Inflammatory macrophage treated with lipopolysaccharide for 4 hours (primary cell): ENCODE data around the gene SLC15A1.

Source experiments
- DNase-seq: peaks from one replicate; pipeline ENCODE4 v3.0.0-alpha.2; 2020

SLC15A1 gene

DNA sequence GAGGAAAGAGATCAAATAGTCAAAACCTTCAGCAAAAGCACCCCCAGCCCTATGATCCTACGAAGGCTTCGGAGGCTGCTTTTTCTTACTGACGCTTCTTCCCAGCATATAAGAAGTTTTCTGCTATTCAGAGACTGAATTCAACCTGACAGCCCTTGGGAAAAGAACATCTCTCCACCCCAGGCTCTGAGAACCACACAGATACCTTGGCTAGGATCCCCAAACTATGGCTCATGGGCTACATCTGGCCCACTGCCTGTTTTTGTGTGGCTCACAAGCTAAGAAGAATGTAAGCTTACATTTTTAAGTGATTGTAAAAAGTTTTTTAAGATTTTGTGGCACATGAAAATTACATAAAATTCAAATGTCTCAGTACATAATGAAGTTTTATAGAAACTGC, 3.0 kb downstream of the SLC15A1 start:
- DNase-seq, result no peak

DNA sequence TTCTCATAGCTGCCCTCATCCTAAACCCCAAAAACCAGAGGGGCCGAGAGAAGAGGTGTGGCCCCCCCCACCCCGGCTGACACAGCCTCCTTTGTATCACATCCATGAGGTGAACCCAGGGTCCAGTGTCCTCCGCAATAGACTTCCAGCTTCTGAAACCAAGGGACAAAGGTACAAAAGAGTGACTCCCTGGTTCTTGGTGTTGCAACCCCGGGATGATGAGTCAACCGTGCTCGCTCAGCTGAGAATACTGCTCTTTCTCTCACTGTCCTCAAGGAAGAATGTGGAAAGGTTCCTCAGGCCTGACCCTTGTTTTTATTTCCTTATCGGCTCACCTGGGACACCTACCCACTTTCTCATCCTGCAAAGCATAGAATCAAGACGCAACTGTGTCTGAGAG, 5.5 kb downstream of the SLC15A1 start:
- DNase-seq, result no peak

DNA sequence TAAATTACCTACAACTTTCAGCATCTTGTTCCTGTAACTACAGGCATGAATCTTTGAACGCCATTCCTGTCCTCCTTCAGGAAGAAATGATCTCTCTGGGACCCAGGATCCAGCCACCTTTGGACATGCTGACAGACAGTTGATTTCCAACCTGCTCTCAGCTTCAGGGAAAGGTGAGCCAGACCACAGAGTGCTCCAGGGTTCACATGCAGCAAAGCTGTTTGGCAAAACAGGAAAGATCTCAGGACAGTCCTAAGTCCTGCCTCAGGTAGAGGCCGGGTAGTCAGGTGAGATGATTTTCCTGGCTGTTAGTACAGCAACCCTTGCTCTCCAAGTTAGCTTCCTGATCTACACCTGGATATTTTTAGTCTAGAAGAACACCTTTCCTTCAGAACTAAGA, 9.1 kb downstream of the SLC15A1 start:
- no peak for DNase-seq

DNA sequence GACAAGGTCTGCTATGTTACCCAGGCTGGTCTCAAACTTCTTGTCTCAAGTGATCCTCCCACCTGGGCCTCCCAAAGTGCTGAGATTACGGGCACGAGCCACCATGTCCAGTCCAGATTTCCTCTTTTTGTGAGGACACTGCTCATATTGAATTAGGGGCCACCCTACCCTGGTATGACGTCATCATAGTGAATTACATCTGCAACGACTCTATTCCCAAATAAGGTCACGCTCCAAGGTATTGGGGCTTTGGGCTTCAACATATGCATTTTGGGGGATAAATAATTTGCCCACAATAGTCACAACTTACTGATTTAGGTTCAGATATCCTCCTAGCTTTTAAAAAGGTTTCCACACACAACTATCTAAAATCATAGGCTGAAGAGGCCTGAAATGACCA, 9.5 kb downstream of the SLC15A1 start:
- no peak for DNase-seq

DNA sequence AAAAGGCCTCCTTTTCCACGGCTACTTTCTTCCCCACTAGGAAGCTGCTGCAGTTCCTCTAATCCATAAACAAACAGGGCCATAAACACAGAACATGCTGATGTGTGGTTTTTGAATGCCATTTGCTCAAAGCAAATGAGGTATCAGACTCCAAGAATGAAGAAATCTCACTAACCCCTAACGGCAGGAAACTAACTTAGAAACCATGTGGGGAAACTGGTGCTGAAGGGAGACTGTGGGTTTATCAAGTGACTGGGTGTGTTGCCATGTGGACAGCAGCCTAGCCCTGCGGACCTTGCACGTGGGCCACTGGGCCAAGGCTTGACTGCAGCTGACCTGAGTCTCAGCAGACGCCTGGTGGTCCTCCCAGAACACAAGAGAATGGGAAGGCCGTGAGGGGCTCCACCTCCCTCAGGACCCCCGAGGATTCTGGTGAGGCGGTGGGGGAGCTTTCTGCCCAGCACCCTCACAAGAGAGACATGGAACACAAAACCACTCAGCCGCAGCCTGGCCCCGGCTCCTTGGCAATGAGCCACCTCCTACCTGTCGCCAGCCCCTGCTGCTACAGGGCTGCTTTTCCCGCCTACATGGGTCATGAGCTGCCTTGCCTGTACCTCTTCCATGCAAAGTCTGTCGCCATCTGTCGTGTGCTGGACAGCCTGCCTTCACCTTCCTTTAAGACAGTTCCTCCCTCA, 10.6 kb downstream of the SLC15A1 start:
- no peak for DNase-seq

DNA sequence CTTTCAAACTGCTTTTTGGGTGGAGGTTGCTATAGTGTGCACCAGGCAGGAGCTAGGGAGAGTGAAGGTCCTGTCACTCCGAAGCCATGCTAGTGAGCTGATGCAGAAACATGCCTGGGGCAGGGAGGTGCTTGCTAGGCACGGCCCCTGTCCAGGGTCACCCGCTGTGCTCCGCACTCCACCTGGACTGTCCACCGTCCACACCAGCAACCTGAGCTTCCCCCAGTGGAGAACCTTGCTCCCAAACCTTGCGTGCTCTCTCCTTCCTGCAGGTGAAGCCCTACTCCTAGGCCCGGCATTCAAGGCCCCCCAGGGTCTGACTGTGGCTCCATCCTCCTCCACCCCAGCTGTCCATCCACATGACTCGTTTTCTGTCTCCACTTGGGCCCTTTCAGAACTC, 12.3 kb downstream of the SLC15A1 start:
- DNase-seq, result no peak

DNA sequence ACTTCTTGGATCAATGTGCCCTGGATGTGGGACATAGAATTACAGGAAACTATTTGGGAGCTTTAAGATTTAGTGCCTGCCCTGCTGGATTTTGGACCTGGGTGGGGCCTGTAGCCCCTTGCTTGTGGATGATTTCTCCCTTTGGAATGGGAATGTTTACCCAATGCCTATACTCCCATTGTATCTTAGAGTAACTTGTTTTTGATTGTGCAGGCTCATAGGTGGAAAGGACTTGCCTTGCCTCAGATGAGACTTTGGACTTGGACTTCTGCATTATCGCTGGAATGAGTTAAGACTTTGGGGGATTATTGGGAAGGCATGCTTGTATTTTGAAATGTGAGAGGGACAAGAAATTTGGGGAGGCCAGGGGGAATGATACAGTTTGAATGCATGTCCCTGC, 13.5 kb downstream of the SLC15A1 start:
- DNase-seq, result no peak

DNA sequence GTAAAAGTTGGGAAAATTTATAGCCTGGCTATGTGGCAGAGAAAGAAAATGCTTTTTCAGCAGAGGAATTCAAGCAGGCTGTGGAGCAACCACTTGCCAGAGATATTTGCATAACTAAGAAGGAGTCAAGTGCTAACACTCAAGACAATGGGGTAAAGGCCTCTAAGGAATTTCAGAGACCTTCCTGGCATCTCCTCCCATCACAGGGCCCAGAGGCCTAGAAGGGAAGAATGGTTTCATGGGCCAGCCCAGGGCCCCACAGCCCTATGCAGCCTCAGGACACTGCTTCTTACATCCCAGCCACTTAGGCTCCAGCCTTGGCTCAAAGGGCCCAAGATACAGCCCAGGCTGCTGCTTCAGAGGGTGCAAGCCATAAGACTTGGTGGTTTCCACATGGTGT, 14.3 kb downstream of the SLC15A1 start:
- DNase-seq, result no peak

DNA sequence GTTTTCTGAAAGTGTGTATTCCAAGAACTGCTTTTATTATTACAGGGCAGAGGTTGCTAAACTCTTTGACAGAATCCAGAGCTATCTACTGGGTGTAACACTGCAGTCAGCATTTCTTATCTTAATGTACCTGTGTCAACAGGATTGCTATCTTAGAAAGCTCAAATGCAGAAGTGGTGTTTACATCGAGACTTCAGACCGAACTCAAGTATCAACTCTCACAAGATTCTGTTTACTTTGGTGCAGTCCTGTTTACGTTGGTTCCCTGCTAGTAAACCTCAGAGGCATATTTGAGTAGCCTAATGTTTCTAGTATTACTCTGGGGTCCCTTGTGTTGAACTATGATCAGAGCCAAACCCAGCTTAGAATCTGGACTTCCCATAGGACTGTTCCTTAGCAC, 20.5 kb downstream of the SLC15A1 start:
- no peak for DNase-seq

DNA sequence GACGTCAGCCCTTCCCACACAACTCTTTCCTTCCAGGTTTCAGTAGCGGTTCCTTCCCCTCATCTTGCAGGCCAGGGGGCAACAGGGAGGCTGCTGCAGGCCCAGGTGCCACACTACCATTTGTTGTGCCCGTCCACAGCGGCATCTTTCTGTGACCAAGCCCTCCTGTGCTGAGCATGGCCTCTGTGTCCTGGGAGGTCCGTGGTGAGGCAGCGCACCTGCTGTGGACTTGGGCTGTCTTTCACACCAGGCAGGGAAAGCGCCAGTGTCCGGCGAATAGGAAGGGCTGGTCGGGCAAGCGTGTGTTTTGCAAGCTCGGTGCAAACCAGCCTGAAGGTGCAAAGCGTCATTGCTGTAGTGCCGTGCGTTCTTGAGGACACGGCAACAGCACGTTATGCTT, 21.4 kb downstream of the SLC15A1 start:
- DNase-seq, result no peak

DNA sequence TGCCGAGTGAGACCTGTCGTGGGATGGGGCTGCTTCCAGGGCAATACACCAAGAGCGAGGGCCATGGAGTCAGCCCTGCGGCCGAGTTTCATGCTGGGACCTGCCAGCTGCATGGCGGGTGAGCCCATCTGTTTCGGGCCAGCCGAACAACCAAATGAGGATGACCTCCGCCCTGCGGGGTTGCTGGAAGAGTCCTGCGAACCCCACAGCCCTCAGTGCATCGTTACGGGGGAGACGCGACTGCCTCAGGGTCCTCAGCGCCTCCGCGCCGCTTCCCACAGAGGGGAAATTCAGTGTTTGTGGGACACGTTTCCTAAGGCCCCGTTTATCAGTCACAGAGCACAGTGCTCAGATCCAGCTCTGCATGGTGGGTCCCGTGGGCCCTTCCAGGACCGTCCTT, 22.0 kb downstream of the SLC15A1 start:
- DNase-seq, result no peak

DNA sequence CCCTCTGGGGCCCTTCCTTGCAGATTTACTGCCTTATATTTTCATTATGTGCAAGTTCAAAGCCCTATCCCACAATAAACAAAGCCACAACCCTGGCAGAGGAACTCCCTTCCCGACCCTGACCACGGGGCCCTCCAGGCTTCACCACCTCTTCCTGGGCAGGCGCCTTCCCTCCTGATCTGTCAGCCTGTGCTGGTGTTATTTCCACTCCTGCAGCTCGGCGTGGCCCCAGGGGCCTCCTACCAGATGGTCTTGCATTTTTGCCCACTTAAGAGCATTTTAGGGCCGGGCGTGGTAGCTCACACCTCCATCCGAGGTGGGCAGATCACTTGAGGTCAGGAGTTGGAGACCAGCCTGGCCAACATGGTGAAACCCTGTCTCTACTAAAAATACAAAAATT, 22.8 kb downstream of the SLC15A1 start:
- DNase-seq, result no peak

DNA sequence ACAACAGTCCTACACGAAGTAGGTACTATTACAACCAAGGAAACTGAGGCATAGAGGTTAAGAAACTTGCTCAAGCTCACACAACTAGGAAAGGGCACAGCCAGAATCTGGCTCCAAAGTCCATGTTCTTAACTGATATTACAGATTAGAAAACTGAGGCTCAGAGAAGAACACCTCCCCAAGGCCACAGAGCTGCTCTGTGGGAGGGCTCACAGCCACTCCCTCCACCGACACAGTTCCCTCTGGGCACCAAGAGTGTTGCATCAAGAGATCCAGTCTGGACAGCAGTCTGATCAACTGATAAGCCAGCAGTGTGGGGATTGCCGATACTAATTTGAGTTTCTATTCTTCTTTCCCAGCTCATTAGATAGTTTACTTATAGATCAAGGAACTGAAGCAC, 29.5 kb downstream of the SLC15A1 start:
- DNase-seq, result peak; percentile 39

DNA sequence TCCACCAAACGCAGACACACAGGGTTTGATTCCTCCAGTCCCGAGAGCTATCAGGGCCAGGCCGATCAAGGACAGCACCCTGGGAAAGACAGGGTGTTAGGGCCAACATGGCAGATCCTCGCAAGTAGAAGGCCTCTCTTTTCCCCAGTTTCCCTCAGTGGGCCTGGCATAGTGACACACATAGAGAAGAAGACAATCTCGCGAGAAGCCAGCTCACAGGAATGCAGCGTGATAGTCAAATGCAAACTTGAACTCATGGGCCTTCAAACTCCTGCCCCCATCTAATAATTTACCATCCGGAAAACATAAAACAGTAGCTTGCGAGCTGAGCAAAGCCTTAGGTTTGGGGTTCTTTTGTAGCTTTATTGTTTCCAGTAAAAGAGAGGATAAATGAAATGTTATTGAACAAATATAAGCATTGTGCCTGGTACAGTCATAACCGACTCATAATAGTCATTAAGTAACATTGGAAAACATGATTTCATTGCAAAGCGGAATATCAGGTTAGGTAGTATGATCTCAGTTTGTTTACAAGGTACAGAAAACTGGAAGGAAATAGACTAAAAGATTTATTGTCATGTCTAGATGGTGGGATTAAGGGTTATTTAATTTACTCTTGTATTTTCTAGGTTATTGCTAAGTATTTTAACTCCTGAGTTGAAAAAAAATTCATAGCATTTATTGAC, 30.5 kb downstream of the SLC15A1 start:
- DNase-seq, result no peak

DNA sequence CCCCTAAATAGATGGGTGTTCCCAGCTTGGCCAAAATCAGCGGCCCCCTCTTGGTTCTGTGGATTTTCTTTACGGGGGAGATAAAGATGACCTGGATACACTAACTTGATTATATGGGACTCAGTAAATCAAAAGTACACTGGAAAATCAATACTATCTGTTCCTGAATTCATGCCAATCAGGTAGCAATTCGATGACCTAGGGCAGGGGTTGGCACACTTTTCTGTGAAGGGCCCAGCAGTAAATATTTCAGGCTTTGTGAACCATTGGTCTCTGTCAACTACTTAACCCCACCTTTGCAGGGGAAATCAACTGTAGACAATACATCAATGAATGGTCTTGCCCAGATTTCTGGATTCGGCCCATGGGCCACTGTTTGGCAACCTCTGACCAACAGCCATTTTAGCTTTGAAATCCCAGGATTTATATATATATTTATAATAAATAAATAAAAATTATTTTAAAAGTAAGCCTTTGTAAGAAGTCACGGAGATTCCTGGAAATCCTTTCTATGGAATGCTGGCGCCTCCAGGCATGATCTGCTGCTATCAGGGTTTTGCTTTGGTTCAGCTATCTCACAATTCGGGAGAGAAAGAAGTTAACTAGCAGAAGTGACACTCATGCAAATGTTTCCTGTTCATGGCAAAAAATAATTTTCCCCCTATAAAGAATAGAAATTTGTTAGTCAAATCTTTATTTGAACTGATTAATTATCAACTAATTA, 32.8 kb downstream of the SLC15A1 start:
- no peak for DNase-seq

DNA sequence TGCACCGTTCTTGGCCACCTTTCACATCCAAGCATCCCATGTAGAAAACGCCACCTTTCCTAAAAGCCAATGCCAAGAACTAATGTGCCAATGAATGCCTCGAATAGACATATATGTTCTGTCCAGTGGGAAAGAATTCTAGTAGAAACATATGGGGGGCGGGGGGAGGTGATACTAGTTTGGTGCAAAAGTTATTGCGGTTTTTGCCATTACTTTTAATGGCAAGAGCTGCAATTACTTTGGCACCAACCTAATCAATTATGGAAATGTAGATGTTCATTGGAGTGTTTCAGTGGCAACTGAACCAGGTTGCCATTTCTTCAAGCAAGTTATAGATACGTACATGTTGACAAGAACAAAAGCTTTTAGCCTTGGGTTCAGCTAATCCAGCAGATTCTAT, 34.6 kb downstream of the SLC15A1 start:
- no peak for DNase-seq

DNA sequence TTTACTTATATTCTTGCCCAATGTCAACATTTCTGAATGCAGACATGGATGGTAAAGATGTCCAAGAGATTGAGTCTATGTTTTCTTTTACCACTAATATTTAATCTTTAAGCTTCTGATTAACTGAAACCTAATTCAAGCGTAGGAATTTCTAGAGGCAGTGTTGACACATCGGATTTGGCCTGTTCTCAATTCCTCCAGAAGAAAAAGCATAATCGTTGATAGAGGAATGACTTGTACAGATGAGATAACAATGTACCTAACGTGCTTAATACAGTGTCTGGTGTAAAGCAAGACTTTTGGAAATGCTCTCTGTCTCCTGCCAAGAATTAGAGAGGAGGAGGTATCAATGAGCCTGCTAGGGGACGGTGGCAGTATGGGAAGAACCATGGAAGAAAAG, 35.2 kb downstream of the SLC15A1 start:
- DNase-seq, result no peak

DNA sequence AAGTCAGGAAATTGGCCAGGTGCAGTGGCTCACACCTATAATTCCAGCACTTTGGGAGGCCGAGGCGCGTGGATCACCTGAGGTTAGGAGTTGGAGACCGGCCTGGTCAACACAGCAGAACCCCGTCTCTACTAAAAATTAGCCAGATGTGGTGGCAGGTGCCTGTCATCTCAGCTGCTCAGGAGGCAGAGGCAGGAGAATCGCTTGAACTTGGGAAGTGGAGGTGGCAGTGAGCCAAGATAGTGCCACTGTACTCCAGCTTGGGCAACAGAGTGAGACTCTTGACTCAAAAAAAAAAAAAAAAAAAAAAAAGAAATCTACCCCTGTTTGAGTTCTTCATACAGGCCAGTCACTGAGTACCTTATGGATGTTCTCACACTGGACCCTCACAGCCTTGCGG, 42.0 kb downstream of the SLC15A1 start:
- DNase-seq, result no peak

DNA sequence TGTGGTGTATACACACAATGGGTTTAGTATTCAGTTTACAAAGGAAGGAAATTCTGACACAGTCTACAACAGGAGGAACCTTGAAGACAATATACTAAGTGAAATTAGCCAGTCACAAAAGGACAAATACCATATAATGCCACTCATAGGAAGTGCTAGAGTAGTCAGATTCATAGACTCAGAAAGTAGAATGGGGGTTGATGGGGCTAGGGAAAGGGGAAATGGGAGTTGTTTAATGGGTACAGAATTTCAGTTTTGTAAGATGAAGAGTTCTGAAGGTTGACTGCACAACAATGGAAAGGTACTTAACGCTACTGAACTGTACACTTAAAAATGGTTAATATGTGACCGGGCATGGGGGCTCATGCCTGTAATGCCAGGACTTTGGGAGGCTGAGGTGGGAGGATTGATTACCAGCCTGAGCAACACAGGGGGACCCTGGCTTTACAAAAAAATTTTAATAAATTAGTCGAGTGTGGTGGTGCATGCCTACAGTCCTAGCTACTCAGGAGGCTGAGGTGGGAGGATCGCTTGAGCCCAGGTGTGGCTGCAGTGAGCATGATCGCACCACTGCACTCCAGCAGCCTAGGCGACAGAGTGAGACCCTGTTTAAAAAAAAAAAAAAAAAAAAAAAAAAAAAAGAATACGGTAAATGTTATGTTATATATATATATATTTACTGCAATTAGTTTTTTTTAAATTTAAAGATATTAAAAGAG, 45.0 kb downstream of the SLC15A1 start:
- no peak for DNase-seq

DNA sequence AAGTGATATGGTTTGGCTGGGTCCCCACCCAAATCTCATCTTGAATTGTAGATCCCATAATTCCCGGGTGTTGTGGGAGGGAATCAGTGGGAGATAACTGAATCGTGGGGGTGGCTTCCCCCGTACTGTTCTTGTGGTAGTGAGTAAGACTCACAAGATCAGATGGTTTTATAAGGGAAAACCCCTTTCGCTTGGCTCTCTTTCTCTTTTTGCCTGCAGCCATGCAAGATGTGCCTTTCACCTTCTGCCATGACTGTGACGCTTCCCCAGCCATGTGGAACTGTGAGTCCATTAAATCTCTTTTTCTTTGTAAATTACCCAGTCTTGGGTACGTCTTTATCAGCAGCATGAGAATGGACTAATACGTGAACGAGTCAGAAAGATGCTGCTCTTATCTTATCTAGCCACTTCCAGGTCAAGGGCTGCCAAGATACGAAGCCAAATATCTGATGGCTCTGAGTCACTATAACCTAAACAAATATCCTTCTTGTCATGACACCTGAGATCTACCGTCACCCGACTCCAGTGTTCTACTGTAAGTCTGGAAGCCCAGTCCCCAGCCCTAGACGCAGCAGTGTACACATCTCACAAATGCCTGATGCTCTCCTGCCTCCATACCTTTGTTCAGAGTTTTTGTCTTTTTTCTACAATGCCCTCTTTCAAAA, 45.9 kb downstream of the SLC15A1 start:
- DNase-seq, result no peak

DNA sequence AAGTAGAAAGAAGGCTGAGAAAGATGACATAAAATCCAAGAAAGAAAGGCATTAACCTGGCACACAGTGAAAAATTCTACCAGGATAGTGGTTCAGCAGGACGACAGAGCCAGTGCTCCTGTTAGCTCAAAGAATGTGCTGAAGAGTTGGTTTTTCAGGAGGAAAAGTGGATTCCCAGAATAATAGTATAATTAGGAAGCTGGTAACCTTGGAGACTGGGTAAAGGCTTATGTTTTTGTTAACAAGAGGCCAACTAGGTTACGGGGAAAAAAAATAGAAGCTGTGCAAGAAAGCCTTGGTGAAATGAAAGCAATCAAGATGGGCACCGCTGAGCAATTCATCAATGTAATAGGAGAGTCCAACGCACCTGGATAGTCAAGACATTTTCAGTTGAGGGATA, 54.7 kb downstream of the SLC15A1 start:
- DNase-seq, result no peak

DNA sequence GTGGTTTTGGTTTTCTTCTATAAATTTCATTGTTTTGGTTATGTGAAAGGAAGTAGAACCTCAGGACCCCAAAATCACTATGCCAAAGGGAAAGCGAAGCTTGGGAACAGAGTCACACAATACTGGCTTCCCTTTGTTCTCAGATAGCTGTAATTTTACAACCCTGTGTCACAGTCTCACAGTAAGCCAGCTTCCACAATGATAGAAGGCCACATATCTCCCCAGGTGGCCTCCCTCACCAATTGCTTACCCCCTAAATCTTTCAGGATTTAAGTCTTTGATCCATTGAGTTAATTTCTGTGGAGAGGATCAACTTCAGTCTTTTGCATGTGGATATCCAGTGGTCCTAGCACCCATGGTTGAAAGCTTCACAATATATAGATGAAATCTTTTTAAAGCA, 58.7 kb downstream of the SLC15A1 start:
- DNase-seq, result no peak

DNA sequence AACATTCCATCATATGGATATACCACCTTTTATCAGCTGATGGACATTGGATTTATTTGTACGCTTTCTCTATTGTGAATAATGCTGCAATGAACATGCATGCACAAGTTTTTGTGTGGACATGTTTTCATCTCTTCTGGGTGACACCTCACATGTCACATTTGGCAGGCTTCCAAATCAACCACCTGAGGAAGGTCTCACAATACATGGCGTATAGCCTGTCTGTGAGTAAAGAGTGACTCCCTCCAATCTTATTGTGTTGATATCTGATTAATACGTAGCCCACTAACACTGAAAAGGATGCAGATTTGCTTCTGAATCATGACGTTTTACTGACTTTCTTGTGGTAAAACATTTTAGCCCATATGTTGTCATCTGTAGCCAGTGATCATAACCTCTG, 61.1 kb downstream of the SLC15A1 start:
- DNase-seq, result no peak
